ENCODE data around the gene BTBD17.
A peak's percentile ranks its signal among the peaks of the same experiment; 100 is the strongest.

Gene BTBD17

DNA sequence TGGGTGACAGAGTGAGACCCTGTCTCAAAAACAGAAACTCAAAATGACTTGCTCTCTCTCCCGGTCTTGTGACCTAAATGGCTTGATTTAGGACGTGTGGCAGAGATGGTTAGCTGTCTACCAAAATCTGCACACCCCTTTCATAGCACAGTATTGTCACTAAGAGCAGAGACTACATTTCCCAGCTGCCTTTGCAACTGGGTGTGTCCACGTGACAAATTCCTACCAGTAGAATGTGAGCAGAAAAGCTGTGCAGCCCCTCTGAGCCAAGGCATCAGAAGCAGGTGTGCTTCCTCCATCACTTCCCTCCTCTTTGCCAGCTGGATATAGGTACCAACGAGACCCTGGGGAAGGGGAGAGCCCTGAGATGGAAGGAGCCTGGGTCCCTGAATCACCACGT lies 31.2 kb upstream of the BTBD17 start:
- DNase-seq (ENCODE audit: insufficient read length, low spot score) = no peak
- no peak for FAIRE-seq
- TF ChIP-seq POLR2A (IDR thresholded peaks at IDR 0.05; ENCODE audit: low read depth, low read length) = no peak

GRCh38 chr17:74391771-74392170 lies 30.1 kb upstream of the BTBD17 start:
- no peak for DNase-seq (ENCODE audit: insufficient read length, low spot score)
- no peak for FAIRE-seq

GRCh38 chr17:74390680-74391653 lies 29.3 kb upstream of the BTBD17 start:
- FAIRE-seq = no peak
- DNase-seq (ENCODE audit: insufficient read length, low spot score) = no peak
- no peak for TF ChIP-seq POLR2A (IDR thresholded peaks at IDR 0.05; ENCODE audit: low read depth, low read length)

More at GRCh38 chr17:74391771-74392170, 30.1 kb upstream of the BTBD17 start:
- TF ChIP-seq POLR2A (IDR thresholded peaks at IDR 0.05; ENCODE audit: low read depth, low read length) = no peak

DNA sequence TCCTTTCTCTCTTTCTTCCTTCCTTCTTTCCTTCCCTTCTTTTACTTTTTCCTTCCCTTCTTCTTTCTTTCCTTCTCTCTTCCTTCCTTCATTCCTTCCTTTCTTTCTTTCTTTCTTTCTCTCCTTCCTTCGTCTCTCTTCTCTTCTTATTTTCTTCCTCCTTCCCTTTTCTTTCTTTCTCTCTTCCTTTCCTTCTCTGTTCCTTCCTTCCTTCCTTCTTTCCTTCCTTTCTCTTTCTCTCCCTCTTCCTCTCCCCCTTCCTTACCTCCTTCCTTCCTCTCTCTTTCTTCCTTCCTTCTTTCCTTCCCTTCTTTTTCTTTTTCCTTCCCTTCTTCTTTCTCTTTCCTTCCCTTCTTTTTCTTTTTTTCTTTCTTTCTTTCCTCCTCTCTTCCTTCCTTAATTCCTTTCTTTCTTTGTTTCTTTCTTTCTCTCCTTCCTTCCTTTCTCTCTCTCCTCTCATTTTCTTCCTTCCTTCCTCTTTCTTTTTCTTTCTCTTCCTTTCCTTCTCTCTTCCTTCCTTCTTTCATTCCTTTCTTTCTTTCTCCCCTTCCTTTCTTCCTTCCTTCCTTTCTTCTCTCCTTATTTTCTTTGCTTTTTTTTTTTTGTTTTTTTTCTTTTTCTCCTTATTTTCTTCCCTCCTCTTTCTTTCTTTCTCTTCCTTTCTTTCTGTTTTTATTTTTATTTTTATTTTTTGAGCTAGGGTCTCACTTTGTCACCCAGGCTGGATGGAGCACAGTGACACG lies 28.4 kb upstream of the BTBD17 start:
- DNase-seq (ENCODE audit: insufficient read length, low spot score) = no peak
- FAIRE-seq = no peak
- no peak for TF ChIP-seq POLR2A (IDR thresholded peaks at IDR 0.05; ENCODE audit: low read depth, low read length)

DNA sequence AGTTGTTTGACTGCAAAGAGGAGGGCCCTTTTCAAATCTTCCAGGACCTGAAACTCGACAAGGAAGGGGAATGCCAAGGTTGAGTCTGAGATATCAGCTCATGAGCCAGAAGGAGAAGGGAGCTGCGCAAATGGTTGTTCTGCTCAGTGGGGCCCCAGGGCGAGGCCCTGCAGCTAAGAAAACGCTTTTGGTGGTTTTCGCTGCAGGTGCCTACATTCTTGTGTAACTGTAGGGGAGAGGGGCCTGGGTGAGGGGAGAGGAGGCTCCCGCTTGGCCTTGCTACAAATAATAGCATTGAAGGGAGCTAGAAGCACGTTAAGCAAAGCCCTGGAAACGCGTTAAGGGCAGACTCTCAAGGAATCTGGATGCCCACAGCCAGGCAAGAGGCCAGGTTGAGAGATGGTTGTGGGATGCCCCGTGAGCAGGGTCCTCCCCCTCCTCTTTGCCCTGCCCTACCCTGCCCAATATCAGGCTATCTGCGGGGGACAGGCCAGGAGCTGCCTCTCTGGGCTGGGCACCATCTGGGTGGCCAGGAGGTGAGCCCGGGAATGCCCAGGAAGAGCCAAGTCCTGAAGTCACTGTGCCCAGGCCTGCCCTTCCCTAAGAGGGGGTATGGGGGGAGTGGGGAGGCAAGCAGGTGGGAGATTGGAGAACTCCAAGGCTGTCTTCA lies 27.6 kb upstream of the BTBD17 start:
- DNase-seq (ENCODE audit: insufficient read length, low spot score) (no peak), FAIRE-seq (no peak)
- no peak for TF ChIP-seq POLR2A (IDR thresholded peaks at IDR 0.05; ENCODE audit: low read depth, low read length)

DNA sequence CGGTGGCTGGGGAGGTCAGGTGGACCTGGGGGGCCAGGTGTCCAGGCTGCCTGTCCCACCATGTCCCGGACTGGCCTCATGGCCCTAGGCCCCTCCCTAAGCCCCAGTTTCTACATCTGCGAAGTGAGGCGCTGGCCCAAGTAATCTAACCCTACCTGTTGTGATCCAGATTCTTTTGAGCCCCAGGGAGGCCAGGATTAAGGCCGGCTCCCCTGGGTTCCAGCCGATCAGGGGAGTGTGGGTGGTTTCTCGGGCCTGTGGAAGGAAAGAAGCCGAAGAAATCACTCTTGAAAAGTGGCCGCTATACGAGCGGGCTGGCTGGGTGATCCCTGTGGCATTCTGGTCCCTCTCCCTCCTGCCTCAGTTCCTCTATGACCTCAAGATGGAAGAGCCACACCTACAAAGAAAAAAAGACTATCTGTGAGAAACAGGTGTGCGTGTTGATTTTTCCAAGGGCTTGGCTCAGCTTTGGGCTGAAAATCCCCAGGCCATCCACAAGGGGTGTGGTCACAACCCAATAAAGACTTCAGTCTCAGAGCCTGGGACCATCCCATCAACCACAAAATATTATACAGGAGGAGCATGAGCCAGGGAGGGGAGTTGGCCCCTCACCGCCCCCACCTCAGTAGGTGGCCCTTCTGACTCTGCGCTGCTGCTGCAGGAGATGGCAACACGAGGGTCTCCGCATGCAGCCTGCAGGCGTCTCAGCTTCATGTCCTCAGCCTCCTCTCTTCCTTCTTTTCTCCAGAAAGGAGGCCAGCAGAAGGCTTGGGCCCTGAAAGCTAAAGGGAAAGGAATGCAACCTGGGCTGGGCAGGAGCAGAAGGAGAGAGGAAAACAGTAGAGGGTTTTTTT lies 25.9 kb upstream of the BTBD17 start:
- DNase-seq (ENCODE audit: insufficient read length, low spot score) (no peak), FAIRE-seq (no peak)
- TF ChIP-seq POLR2A (IDR thresholded peaks at IDR 0.05; ENCODE audit: low read depth, low read length) = no peak

DNA sequence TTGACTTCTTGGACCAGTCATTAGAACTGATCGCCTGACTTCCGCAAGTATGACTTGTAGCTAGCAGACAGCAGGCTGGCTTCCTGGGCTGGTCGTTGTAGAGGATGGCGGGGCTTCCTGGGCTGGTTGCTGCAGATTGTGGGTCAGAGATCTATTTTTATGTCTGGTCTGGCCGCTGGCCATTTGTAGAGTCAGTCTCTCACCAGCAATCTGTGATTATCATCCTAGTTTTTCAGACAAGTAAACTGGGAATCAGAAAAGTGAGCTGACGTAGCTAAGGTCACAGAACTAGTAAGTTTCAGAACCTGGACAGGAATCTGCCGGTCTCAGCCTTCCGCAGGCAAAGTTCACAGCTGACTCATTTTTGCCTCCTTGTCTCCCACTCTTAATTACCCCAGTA lies 24.7 kb upstream of the BTBD17 start:
- DNase-seq (ENCODE audit: insufficient read length, low spot score) (no peak), FAIRE-seq (no peak)
- no peak for TF ChIP-seq POLR2A (IDR thresholded peaks at IDR 0.05; ENCODE audit: low read depth, low read length)

- no peak for FAIRE-seq
- TF ChIP-seq POLR2A (IDR thresholded peaks at IDR 0.05; ENCODE audit: low read depth, low read length) = no peak
These were observed 23.5 kb upstream of the BTBD17 start for GRCh38 chr17:74385201-74385600.

GRCh38 chr17:74383141-74383540 lies 21.5 kb upstream of the BTBD17 start:
- FAIRE-seq (no peak), DNase-seq (ENCODE audit: insufficient read length, low spot score) (no peak)
- TF ChIP-seq POLR2A (IDR thresholded peaks at IDR 0.05; ENCODE audit: low read depth, low read length) = no peak

More at GRCh38 chr17:74385201-74385600, 23.5 kb upstream of the BTBD17 start:
- no peak for DNase-seq (ENCODE audit: insufficient read length, low spot score)

GRCh38 chr17:74380959-74381808 lies 19.5 kb upstream of the BTBD17 start:
- no peak for TF ChIP-seq POLR2A (IDR thresholded peaks at IDR 0.05; ENCODE audit: low read depth, low read length)
- DNase-seq (ENCODE audit: insufficient read length, low spot score) (no peak), FAIRE-seq (no peak)

DNA sequence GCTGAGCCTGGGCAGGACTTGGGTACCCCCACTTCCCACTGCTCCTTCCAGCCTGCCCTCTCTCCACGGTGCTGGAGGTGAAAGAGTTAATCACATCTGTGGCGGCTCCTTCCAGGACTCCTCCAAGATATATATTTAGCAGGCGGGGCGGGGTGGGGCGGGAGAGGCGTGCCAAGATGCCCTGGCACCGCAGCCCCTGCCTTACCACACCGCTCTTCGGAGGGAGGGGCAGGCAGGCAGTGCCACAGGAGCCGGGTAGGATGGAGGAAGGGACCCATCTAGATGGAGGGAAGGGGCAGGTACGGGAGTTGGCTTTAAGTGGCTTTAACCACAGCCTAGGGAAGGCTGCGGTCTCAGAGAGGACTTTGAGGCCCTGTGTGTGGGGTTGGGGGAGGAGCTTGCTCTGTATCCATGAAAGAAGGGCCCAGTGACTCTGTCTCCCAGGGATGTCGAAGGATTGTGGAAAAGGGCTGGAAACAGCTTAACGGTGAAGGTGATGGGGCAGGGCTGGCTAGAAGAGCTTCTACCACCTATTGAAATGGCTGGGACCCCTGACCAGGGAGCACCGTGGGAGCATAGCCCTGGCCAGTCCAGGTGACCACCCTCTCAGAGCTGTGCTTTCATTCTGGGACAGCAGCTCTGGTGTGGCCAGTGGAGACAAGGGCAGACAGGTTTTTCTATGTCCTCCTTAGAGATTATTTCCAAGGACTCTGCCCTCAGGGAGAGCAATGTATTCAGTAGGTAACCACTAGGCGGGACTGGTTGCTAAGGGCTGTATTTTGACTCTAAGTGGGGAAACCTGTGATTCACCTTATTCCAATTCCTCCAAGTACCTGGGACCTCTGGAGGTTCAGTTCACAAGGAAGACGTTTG lies 18.7 kb upstream of the BTBD17 start:
- DNase-seq (ENCODE audit: insufficient read length, low spot score) = no peak
- TF ChIP-seq POLR2A (IDR thresholded peaks at IDR 0.05; ENCODE audit: low read depth, low read length) = 0 out of 2 replicates have a peak, but pooled peaks have one; percentile 21
- no peak for FAIRE-seq

All from H54 (cell line).